ENCODE data around the gene LEMD2. TPM values are rescaled to one million over a fixed set of nuclear protein-coding genes. Genes with fewer than 3 reads are reported as not detected.

LEMD2 gene
- total RNA-seq, 1 donor from 2014 or later: 78.0 TPM

GRCh38 chr6:33800248-33800969, 11.5 kb upstream of the LEMD2 start:
- DNase-seq (ENCODE audit: low read depth): no peak
- Histone ChIP-seq H3K36me3 (ENCODE audit: control insufficient read depth, insufficient read depth, low read length) (no peaks in the 10 kb centered on the region), H3K27me3 (ENCODE audit: control insufficient read depth, insufficient read depth, low read length) (peaks cover 21% of the 10 kb centered on the region), H3K4me3 (ENCODE audit: low read depth, low read length) (no peak overlapping the region)
- TF ChIP-seq, protein P1, sequence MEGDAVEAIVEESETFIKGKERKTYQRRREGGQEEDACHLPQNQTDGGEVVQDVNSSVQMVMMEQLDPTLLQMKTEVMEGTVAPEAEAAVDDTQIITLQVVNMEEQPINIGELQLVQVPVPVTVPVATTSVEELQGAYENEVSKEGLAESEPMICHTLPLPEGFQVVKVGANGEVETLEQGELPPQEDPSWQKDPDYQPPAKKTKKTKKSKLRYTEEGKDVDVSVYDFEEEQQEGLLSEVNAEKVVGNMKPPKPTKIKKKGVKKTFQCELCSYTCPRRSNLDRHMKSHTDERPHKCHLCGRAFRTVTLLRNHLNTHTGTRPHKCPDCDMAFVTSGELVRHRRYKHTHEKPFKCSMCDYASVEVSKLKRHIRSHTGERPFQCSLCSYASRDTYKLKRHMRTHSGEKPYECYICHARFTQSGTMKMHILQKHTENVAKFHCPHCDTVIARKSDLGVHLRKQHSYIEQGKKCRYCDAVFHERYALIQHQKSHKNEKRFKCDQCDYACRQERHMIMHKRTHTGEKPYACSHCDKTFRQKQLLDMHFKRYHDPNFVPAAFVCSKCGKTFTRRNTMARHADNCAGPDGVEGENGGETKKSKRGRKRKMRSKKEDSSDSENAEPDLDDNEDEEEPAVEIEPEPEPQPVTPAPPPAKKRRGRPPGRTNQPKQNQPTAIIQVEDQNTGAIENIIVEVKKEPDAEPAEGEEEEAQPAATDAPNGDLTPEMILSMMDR (IDR thresholded peaks at IDR 0.05; ENCODE audit: insufficient read depth, low read length, poor library complexity, severe bottlenecking): no peak

DNA sequence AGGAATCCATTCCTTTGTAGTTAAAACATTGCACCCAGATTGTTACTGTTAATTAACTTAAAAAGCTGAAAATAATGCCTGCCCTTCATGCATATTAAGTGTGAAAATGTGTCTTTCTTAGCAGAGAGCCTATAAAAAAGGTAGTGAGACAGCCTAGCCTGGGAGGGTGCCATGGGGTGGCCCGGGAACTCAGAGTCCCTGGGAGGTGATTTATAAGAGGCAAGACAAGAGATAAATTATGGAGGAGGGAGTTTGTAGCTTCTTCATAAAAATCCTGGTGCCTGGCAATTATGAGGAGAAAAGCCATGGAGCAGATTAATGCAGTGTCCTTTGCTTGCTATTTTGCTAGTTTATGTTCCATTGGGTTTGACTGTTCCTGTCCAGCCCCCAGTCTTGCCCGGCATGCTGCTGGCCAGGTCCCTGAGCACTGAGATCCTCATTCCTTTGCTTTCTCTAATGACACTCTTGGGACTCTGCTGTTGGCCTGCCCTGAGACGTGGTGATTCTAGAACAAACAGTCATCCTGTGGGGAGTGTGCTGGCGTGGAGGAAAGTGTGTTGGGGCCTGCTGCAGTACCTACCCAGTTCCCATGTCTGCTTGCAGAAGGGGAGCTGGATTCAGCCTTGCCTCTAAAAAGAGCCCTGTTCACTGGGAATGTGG, 10.7 kb upstream of the LEMD2 start:
- Histone ChIP-seq H3K4me3 (ENCODE audit: low read depth, low read length) (no peak overlapping the region), H3K27me3 (ENCODE audit: control insufficient read depth, insufficient read depth, low read length) (peaks cover 19% of the 10 kb centered on the region), H3K36me3 (ENCODE audit: control insufficient read depth, insufficient read depth, low read length) (no peaks in the 10 kb centered on the region)
- no peak for DNase-seq (ENCODE audit: low read depth)
- TF ChIP-seq, protein P1 (IDR thresholded peaks at IDR 0.05; ENCODE audit: insufficient read depth, low read length, poor library complexity, severe bottlenecking): no peak

GRCh38 chr6:33798343-33798848, 9.5 kb upstream of the LEMD2 start:
- Histone ChIP-seq H3K27me3 (ENCODE audit: control insufficient read depth, insufficient read depth, low read length) (peaks cover 14% of the 10 kb centered on the region), H3K4me3 (ENCODE audit: low read depth, low read length) (no peak overlapping the region), H3K36me3 (ENCODE audit: control insufficient read depth, insufficient read depth, low read length) (no peaks in the 10 kb centered on the region)
- no peak for DNase-seq (ENCODE audit: low read depth)
- TF ChIP-seq, protein P1 (IDR thresholded peaks at IDR 0.05; ENCODE audit: insufficient read depth, low read length, poor library complexity, severe bottlenecking): no peak

DNA sequence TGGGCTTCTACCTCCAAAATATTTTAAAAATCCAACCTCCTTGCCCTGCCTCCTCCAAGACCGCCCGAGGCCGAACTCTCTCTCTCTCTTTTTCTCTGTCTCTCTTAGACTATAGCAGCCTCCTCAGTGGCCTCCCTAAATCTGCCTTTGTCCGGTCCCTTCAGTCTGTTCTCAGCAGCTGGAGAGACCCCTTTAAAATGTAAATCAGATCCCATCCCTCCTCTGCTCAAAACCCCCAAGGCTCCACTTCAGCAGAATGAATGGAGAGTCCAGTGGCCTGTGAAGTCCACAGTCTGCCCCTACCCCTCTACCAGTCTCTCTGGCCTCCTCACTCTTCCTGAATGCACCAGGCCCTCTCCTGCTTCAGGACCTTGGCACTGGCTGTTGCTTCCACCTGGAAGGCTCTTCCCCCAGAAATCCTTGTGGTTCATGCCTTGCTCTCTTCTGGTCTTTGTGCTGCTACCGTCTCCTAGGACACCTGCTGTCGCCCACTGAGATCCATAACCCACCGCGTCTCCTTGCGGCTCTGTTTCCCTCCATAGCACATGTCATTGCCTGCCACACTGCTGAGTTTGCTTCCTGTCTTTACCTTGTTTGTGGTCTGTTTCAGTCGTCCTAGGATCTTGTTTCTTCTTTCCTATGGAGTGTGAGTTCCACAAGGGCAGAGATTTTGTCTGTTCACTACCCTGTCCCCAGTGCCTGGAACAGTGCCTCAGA, 8.9 kb upstream of the LEMD2 start:
- TF ChIP-seq, protein P1 (IDR thresholded peaks at IDR 0.05; ENCODE audit: insufficient read depth, low read length, poor library complexity, severe bottlenecking): no peak
- H3K36me3 ChIP-seq (ENCODE audit: control insufficient read depth, insufficient read depth, low read length): no peaks in the 10 kb centered on the region
- H3K4me3 ChIP-seq (ENCODE audit: low read depth, low read length): no peak overlapping the region
- DNase-seq (ENCODE audit: low read depth): no peak
- H3K27me3 ChIP-seq (ENCODE audit: control insufficient read depth, insufficient read depth, low read length): peaks cover 18% of the 10 kb centered on the region

GRCh38 chr6:33794910-33795623, 6.1 kb upstream of the LEMD2 start:
- Histone ChIP-seq H3K4me3 (ENCODE audit: low read depth, low read length) (no peak overlapping the region), H3K27me3 (ENCODE audit: control insufficient read depth, insufficient read depth, low read length) (peaks cover 17% of the 10 kb centered on the region), H3K36me3 (ENCODE audit: control insufficient read depth, insufficient read depth, low read length) (no peaks in the 10 kb centered on the region)
- DNase-seq (ENCODE audit: low read depth): no peak
- TF ChIP-seq, protein P1 (IDR thresholded peaks at IDR 0.05; ENCODE audit: insufficient read depth, low read length, poor library complexity, severe bottlenecking): no peak
